ENCODE data around the gene STK39. TPM values are rescaled to one million over a fixed set of nuclear protein-coding genes. Genes with fewer than 3 reads are reported as not detected.

The STK39 gene
- total and polyA plus RNA-seq, 9 of the 15 experiments (the other 6 are each of a cell fraction or from before 2014, with no cell fraction given) = 0.19 to 0.76 (median 0.51) TPM

GRCh38 chr2:168247341-168248261 lies at the start of gene STK39 (continued):
- TF ChIP-seq PTTG1 (tag; IDR thresholded peaks at IDR 0.05; ENCODE audit: low read depth) (no peak), ZBTB7A (IDR thresholded peaks at IDR 0.05; ENCODE audit: borderline replicate concordance, control insufficient read depth, low read depth, low read length) (peak; percentile 62; the same call in 1 of the 2 replicates), E2F3 (CRISPR knock-in tag; IDR thresholded peaks at IDR 0.05) (0 out of 2 replicates have a peak, but pooled peaks have one; percentile 29), EGR1 (conservative IDR thresholded peaks at IDR 0.05) (peak; percentile 6; the same call in 1 of the 2 replicates), ZMIZ1 (IDR thresholded peaks at IDR 0.05; ENCODE audit: low read depth in 2 of 2, low read length in 2 of 2) (no peak), HINFP (tag; conservative IDR thresholded peaks at IDR 0.05; ENCODE audit: low read depth) (no peak), CC2D1A (IDR thresholded peaks at IDR 0.05) (no peak), MEF2D (tag; conservative IDR thresholded peaks at IDR 0.05; ENCODE audit: low read depth) (no peak), YY1 (IDR thresholded peaks at IDR 0.05; ENCODE audit: borderline replicate concordance in 1 of 3, control insufficient read depth in 1 of 3, extremely low read depth in 1 of 3, insufficient read depth in 3 of 3, insufficient read length in 1 of 3, insufficient replicate concordance in 2 of 3, low read depth in 1 of 3, low read length in 2 of 3) (peak in 2 of 3 experiments; percentile 36 to 76)

Measured in K562 (cell line).